ENCODE results near the gene RHOBTB1.
"Not testable (repeated sequence)": the region's sequence is repeated elsewhere in the genome, so short reads cannot be mapped to it uniquely, and the experiment has no call there.

The RHOBTB1 gene

GRCh38 chr10:60856405-60856804, 87.6 kb downstream of the RHOBTB1 start:
- no peak for ATAC-seq (replicated peaks; ENCODE audit: extremely low read depth, poor library complexity, severe bottlenecking)

GRCh38 chr10:60853637-60854036, 90.3 kb downstream of the RHOBTB1 start:
- Mint-ChIP-seq H3K4me1 (no peaks in the 10 kb centered on the region), H3K27me3 (peaks cover 41% of the 10 kb centered on the region), H3K4me3 (no peak overlapping the region), H3K36me3 (ENCODE audit: insufficient read depth) (no peaks in the 10 kb centered on the region), H3K9me3 (no peaks in the 10 kb centered on the region), H3K27ac (ENCODE audit: low read depth) (no peak overlapping the region)
- ATAC-seq (replicated peaks; ENCODE audit: extremely low read depth, poor library complexity, severe bottlenecking): no peak
- DNase-seq (ENCODE audit: low spot score in 2 of 2): no peak

More at GRCh38 chr10:60856405-60856804, 87.6 kb downstream of the RHOBTB1 start:
- Mint-ChIP-seq H3K4me3 (no peak overlapping the region), H3K36me3 (ENCODE audit: insufficient read depth) (peaks cover 1% of the 10 kb centered on the region), H3K4me1 (no peaks in the 10 kb centered on the region), H3K27ac (ENCODE audit: low read depth) (no peak overlapping the region), H3K27me3 (peaks cover 54% of the 10 kb centered on the region), H3K9me3 (no peaks in the 10 kb centered on the region)
- no peak for DNase-seq (ENCODE audit: low spot score in 2 of 2)

- H3K36me3 Mint-ChIP-seq (ENCODE audit: insufficient read depth): no peaks in the 10 kb centered on the region
These were observed 90.9 kb downstream of the RHOBTB1 start for GRCh38 chr10:60853107-60853506.

GRCh38 chr10:60849740-60850139, 94.2 kb downstream of the RHOBTB1 start:
- ATAC-seq (replicated peaks; ENCODE audit: extremely low read depth, poor library complexity, severe bottlenecking): no peak
- no peak overlapping the region for H3K4me3 Mint-ChIP-seq
- no peak overlapping the region for H3K27ac Mint-ChIP-seq (ENCODE audit: low read depth)
- H3K36me3 Mint-ChIP-seq (ENCODE audit: insufficient read depth): no peaks in the 10 kb centered on the region
- H3K27me3 Mint-ChIP-seq: peaks cover 29% of the 10 kb centered on the region
- DNase-seq (ENCODE audit: low spot score in 2 of 2): no peak
- no peaks in the 10 kb centered on the region for H3K9me3 Mint-ChIP-seq
- H3K4me1 Mint-ChIP-seq: no peaks in the 10 kb centered on the region

More at GRCh38 chr10:60853107-60853506, 90.9 kb downstream of the RHOBTB1 start:
- DNase-seq (ENCODE audit: low spot score in 2 of 2): no peak
- Mint-ChIP-seq H3K27me3 (peaks cover 42% of the 10 kb centered on the region), H3K27ac (ENCODE audit: low read depth) (no peak overlapping the region), H3K4me1 (no peaks in the 10 kb centered on the region), H3K9me3 (no peaks in the 10 kb centered on the region), H3K4me3 (no peak overlapping the region)
- no peak for ATAC-seq (replicated peaks; ENCODE audit: extremely low read depth, poor library complexity, severe bottlenecking)

- no peak overlapping the region for H3K27ac Mint-ChIP-seq (ENCODE audit: low read depth)
- DNase-seq (ENCODE audit: low spot score in 2 of 2): no peak
- H3K9me3 Mint-ChIP-seq: no peaks in the 10 kb centered on the region
- H3K27me3 Mint-ChIP-seq: peaks cover 24% of the 10 kb centered on the region
- H3K4me3 Mint-ChIP-seq: no peak overlapping the region
- ATAC-seq (replicated peaks; ENCODE audit: extremely low read depth, poor library complexity, severe bottlenecking): no peak
- H3K4me1 Mint-ChIP-seq: no peaks in the 10 kb centered on the region
- H3K36me3 Mint-ChIP-seq (ENCODE audit: insufficient read depth): no peaks in the 10 kb centered on the region
These were observed 94.8 kb downstream of the RHOBTB1 start for GRCh38 chr10:60849217-60849616.

- Mint-ChIP-seq H3K36me3 (ENCODE audit: insufficient read depth) (no peaks in the 10 kb centered on the region), H3K27ac (ENCODE audit: low read depth) (no peak overlapping the region), H3K9me3 (no peaks in the 10 kb centered on the region), H3K27me3 (peaks cover 24% of the 10 kb centered on the region), H3K4me3 (no peak overlapping the region), H3K4me1 (no peaks in the 10 kb centered on the region)
- ATAC-seq (replicated peaks; ENCODE audit: extremely low read depth, poor library complexity, severe bottlenecking) (no peak), DNase-seq (ENCODE audit: low spot score in 2 of 2) (no peak)
These were observed 95.3 kb downstream of the RHOBTB1 start for GRCh38 chr10:60848680-60849079.

- Mint-ChIP-seq H3K4me3 (no peak overlapping the region), H3K27ac (ENCODE audit: low read depth) (no peak overlapping the region), H3K9me3 (no peaks in the 10 kb centered on the region), H3K27me3 (peaks cover 24% of the 10 kb centered on the region), H3K36me3 (ENCODE audit: insufficient read depth) (no peaks in the 10 kb centered on the region), H3K4me1 (no peaks in the 10 kb centered on the region)
- no peak for DNase-seq (ENCODE audit: low spot score in 2 of 2)
- no peak for ATAC-seq (replicated peaks; ENCODE audit: extremely low read depth, poor library complexity, severe bottlenecking)
These were observed 95.9 kb downstream of the RHOBTB1 start for GRCh38 chr10:60848126-60848525.

GRCh38 chr10:60846173-60846572, 97.8 kb downstream of the RHOBTB1 start:
- ATAC-seq (replicated peaks; ENCODE audit: extremely low read depth, poor library complexity, severe bottlenecking) (no peak), DNase-seq (ENCODE audit: low spot score in 2 of 2) (no peak)
- Mint-ChIP-seq H3K27me3 (peaks cover 17% of the 10 kb centered on the region), H3K4me3 (no peak overlapping the region), H3K36me3 (ENCODE audit: insufficient read depth) (no peaks in the 10 kb centered on the region), H3K9me3 (no peaks in the 10 kb centered on the region), H3K27ac (ENCODE audit: low read depth) (no peak overlapping the region), H3K4me1 (no peaks in the 10 kb centered on the region)

- H3K9me3 Mint-ChIP-seq: no peaks in the 10 kb centered on the region
- no peak for DNase-seq (ENCODE audit: low spot score in 2 of 2)
- no peak overlapping the region for H3K27ac Mint-ChIP-seq (ENCODE audit: low read depth)
- H3K4me3 Mint-ChIP-seq: no peak overlapping the region
- H3K4me1 Mint-ChIP-seq: no peaks in the 10 kb centered on the region
- no peak for ATAC-seq (replicated peaks; ENCODE audit: extremely low read depth, poor library complexity, severe bottlenecking)
- peaks cover 10% of the 10 kb centered on the region for H3K27me3 Mint-ChIP-seq
- H3K36me3 Mint-ChIP-seq (ENCODE audit: insufficient read depth): no peaks in the 10 kb centered on the region
These were observed 98.9 kb downstream of the RHOBTB1 start for GRCh38 chr10:60845038-60845437.

- H3K36me3 Mint-ChIP-seq (ENCODE audit: insufficient read depth): peaks cover 2% of the 10 kb centered on the region
- H3K27me3 Mint-ChIP-seq: peaks cover 12% of the 10 kb centered on the region
- H3K4me1 Mint-ChIP-seq: no peaks in the 10 kb centered on the region
- no peak overlapping the region for H3K27ac Mint-ChIP-seq (ENCODE audit: low read depth)
- DNase-seq (ENCODE audit: low spot score in 2 of 2) (no peak), ATAC-seq (replicated peaks; ENCODE audit: extremely low read depth, poor library complexity, severe bottlenecking) (no peak)
- no peaks in the 10 kb centered on the region for H3K9me3 Mint-ChIP-seq
- no peak overlapping the region for H3K4me3 Mint-ChIP-seq
These were observed 101.3 kb downstream of the RHOBTB1 start for GRCh38 chr10:60842694-60843093.

GRCh38 chr10:60841227-60841626, 102.8 kb downstream of the RHOBTB1 start:
- not testable (repeated sequence) for H3K36me3 Mint-ChIP-seq (ENCODE audit: insufficient read depth); ATAC-seq (replicated peaks; ENCODE audit: extremely low read depth, poor library complexity, severe bottlenecking); H3K27ac Mint-ChIP-seq (ENCODE audit: low read depth); H3K9me3 Mint-ChIP-seq; DNase-seq (ENCODE audit: low spot score in 2 of 2); H3K4me3 Mint-ChIP-seq; H3K4me1 Mint-ChIP-seq
- H3K27me3 Mint-ChIP-seq: peaks cover 12% of the 10 kb centered on the region

GRCh38 chr10:60835049-60835448, 108.9 kb downstream of the RHOBTB1 start:
- Mint-ChIP-seq H3K4me1 (no peaks in the 10 kb centered on the region), H3K36me3 (ENCODE audit: insufficient read depth) (peaks cover 5% of the 10 kb centered on the region), H3K4me3 (no peak overlapping the region), H3K9me3 (no peaks in the 10 kb centered on the region), H3K27me3 (peaks cover 12% of the 10 kb centered on the region), H3K27ac (ENCODE audit: low read depth) (no peak overlapping the region)
- no peak for DNase-seq (ENCODE audit: low spot score in 2 of 2)
- no peak for ATAC-seq (replicated peaks; ENCODE audit: extremely low read depth, poor library complexity, severe bottlenecking)

- no peaks in the 10 kb centered on the region for H3K9me3 Mint-ChIP-seq
- no peak overlapping the region for H3K27ac Mint-ChIP-seq (ENCODE audit: low read depth)
- no peak overlapping the region for H3K4me3 Mint-ChIP-seq
- H3K27me3 Mint-ChIP-seq: peaks cover 12% of the 10 kb centered on the region
- ATAC-seq (replicated peaks; ENCODE audit: extremely low read depth, poor library complexity, severe bottlenecking) (no peak), DNase-seq (ENCODE audit: low spot score in 2 of 2) (no peak)
- H3K36me3 Mint-ChIP-seq (ENCODE audit: insufficient read depth): peaks cover 5% of the 10 kb centered on the region
- no peaks in the 10 kb centered on the region for H3K4me1 Mint-ChIP-seq
These were observed 109.6 kb downstream of the RHOBTB1 start for GRCh38 chr10:60834401-60834800.

GRCh38 chr10:60832136-60832535, 111.8 kb downstream of the RHOBTB1 start:
- not testable (repeated sequence) for H3K9me3 Mint-ChIP-seq; H3K4me3 Mint-ChIP-seq; H3K27ac Mint-ChIP-seq (ENCODE audit: low read depth); ATAC-seq (replicated peaks; ENCODE audit: extremely low read depth, poor library complexity, severe bottlenecking); H3K36me3 Mint-ChIP-seq (ENCODE audit: insufficient read depth); H3K4me1 Mint-ChIP-seq; DNase-seq (ENCODE audit: low spot score in 2 of 2)
- peaks cover 18% of the 10 kb centered on the region for H3K27me3 Mint-ChIP-seq

All from central memory CD8-positive, alpha-beta T cell (primary cell).